Smooth muscle cell of the brain vasculature (primary cell): ENCODE measurements around the gene BAHCC1.

ENCODE experiments used
- DNase-seq: peaks from one replicate; pipeline ENCODE4 v3.0.0-alpha.2; 2012; ENCODE audit warnings: low read depth, low spot score

Gene BAHCC1

DNA sequence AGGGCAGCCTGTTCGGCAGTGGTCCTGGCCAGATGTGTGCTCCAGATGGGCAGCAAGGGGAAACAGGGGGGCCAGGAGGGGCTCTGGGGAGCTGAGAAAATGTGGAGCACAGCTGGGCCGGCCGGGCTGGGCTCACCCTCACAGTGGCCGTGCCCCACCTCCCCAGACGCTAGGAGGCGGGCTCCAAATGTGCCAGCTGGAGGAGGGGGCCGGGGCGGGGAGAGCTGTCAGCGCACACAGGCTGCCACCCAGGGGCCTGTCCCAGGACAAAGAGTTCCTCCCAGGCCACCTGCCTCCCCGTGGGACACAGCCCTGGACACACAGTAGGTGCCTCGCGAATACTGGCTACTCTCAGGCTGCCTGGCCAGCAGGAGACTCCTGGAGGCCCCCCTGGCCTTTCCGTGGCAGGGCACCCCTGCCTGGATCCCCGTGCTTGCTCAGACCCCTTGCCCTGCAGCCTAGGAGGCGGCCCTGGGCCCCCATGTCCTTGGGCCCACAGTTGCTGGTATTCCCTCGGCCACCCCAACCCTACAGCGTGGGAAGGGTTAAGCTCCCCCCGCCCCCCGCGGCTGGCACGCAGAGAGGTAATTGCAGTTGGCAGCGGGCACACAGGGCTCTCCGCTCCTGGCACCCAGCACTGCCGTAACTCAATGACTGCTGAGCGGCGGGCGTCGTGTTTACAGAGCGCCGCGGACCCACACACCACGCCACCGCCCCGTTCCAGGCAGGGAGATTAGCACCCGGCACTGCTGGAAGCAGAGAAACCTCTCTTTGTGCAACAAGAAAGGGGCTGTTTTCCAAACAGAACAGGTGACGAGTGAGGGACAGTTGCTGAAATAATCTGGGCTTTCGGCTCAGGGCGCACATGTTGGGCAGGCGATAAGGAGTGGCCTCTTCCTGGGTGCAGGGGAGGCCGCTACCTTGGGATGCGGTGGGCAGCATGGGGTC, 32.2 kb downstream of the BAHCC1 start:
- no peak for DNase-seq

DNA sequence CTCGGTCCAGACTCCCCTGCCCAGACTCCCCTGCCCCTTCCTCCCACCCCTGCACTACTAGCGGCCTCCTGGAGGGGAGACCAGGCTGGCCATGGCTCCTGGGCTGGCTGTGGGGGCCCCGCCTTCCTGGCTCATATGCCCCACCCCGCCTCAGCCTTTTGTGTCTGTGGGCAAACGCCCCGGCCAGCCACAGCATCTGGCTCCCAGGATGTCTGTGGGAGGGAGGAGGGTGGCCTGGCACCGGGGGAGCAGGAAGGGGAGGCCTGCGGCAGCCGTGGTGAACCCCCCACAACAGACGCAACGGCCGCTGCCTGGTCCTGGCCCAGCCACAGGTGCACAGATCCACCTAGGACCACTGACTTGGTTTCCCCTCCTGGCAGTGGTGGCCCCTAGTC, 32.9 kb downstream of the BAHCC1 start:
- no peak for DNase-seq

DNA sequence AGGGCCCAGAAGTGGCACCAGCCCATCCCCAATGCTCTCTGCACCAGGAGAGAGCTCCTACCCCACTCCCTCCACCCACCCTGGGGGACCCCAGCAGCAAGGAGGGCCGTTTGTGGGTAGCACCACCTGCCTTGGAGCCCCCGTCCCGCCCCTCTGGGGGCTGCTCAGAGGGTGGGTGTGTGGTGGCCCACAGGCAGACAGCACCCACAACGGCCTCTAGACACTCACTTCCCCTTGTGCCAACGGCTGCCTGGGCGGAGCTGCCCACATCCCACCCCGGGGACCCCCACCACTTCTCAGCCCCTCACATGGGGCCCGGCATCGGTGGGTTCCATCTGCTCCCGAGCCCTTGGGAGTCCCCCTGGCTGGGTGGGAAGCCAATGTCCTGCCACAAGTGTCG, 33.3 kb downstream of the BAHCC1 start:
- DNase-seq = no peak

DNA sequence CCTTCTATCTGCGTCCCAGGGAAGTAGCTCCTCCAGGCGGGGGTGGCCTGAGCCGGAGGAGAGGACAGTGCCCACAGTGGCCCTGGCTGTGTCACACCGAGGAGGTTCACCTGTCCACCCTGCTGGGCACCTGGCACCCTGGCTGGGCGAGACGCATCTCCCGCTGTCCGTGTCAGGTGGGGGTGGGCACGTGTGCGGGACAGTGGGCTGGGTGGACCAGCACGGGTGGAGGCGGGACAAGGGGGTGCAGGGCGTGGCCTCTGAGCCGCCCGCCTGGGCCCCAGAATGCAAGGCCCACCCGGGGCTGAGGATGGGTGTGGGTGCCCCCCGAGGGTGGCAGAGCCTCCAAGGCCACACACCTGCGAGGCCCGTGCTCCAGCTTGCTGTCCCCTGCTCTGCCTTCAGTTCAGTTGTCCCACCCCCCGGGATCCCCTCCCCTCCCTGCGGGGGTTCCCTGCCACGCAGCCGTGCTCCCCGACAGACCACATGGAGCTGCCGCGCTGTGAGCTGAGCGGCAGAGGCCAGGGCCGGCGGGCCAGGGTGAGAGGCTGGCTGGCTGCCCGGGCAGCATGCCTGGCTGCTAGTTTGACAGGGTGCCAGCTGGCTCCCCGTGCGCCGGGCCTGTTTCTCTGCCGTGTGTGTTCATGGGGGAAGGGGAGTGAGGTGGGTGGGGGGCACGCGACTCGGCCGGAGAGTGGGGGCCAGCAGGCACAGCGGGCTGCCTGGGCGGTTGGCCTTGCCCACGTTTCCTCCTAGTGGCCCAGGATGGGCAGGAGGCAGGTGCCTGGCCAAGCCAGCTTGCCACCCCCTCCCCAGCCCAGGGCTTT, 33.9 kb downstream of the BAHCC1 start:
- no peak for DNase-seq

DNA sequence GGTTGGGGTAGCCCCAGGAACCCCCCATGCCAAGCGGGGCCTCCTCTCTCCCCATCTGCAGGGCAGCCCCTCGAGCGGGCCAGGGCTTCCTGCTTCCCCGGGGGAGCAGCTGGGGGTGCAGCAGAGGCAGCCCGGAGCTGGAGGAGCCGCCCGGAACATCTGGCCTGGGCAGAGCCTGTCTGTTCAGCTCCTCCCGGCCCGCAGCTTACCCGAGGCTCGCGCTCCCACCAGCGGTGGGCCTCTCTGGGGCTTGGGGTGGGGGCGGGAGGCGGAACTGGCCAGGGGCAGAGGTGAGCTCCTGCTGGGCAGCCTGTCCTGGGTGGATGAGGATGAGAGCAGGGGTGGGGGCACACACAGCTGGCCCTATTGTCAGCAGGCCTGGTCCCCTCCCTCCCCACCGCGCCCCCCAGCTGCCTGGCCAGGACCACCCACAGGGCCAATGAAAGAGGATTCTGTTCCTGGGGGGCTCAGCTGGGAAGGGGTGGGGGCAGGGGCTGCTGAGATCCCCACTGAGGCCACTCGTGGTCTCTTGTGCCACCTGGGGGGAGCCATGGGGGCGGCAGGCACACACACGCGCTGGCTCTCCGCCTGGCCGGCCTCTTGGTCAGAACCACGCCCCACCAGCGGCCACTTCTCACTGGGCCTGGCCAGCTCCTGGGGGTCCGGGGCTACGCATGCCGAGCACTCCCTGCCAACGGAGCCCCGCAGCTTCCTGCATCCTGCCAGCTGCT, 34.7 kb downstream of the BAHCC1 start:
- no peak for DNase-seq

DNA sequence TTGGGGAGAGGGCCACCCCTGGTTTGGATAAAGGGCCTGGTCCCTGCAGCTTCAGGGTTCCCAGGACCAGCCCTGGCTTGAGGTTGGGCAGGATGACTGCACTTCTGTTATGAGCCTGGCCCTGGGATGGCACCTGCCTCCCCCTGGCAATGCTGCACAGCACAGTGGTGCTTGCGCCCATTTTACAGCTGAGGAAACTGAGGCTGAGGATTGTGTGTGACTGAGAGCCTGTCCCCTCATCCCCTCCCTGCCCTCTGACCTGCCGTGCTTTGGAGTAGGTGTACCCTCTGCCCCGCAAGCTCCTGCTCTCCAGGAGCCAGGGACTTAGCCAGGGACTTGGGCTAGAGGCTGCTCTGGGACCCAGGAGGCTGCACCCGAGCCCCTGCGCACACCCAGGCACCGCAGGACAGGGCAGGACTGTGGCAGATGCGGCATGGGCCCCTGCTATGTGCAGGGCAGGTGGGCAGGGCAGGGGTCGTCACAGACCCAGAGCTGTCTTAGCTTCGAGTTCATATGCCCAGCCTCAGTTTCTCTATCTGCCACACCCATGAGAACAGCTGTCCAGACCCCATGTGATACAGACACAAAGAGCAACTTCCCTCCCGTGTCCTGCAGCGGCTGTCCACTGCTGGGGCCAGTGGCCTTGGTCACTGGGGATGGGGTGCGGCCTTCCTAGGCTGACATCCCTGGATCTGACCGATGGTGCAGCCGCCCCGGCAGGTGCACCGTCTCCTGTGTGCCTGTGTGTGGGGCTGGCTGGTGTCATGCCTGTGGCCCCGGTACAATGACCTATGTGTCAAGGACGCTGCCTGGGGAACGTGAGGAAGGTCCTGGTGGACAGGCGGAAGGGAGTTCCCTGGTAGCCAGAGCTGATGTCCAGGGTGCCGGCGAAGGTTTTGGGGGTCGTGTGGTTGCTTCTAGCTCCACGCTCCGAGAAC, 36.6 kb downstream of the BAHCC1 start:
- no peak for DNase-seq

DNA sequence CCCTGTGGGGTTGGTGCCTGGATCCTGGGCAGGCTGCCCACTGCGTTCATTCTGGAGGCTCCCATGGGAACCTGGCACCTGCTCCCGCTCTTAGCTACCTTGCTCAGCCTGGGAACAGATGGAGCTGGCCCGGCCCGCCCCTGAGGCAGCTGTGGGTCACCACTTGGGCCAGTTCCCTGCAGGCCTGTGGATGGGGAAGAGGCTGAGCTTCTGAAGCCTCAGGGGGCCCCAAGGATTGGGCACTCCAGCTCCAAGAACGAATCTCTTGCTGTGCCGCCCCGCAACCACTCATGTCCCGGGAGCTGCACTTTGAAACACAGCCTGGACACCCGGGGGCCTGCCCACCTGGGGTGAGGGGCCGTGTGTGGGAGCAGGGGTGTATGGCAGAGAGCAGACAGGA, 37.7 kb downstream of the BAHCC1 start:
- no peak for DNase-seq

DNA sequence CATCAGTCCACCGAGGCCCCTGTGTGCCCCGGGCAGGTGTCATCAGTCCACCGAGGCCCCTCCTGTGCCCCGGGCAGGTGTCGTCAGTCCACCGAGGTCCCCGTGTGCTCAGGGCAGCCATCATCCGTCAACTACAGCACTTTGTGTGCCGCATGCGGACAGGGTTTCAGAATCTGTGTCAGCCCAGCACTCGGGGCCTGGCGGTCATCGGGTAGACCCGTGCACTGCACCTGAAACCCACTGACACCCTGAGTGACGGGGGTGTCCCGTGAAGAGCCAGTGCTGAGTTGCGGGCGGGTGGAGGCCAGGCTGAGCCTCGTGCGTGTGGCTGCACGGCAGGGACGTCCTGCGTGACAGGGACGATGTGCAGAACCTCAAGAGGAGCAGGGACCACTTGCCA, 38.4 kb downstream of the BAHCC1 start:
- DNase-seq = no peak

DNA sequence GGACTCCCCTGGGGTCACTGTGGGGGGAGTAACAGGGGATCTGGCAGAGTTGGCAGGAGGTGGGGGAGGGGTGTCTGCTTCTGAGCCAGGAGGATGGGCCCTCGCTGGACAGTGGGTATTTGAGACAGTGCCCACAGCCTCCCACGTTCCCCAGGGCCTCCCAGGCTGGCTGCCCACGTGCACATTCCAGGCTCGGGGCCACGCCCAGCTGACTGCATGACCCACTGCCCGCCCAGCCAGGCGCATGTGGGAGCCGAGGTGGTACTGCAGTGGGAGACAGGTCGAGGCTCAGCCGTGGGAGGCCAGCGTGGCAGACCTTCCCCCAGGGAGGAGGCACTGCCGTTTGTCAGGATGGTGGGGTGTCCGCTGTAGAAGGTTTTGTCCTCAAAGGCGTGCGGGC, 38.8 kb downstream of the BAHCC1 start:
- DNase-seq = no peak

DNA sequence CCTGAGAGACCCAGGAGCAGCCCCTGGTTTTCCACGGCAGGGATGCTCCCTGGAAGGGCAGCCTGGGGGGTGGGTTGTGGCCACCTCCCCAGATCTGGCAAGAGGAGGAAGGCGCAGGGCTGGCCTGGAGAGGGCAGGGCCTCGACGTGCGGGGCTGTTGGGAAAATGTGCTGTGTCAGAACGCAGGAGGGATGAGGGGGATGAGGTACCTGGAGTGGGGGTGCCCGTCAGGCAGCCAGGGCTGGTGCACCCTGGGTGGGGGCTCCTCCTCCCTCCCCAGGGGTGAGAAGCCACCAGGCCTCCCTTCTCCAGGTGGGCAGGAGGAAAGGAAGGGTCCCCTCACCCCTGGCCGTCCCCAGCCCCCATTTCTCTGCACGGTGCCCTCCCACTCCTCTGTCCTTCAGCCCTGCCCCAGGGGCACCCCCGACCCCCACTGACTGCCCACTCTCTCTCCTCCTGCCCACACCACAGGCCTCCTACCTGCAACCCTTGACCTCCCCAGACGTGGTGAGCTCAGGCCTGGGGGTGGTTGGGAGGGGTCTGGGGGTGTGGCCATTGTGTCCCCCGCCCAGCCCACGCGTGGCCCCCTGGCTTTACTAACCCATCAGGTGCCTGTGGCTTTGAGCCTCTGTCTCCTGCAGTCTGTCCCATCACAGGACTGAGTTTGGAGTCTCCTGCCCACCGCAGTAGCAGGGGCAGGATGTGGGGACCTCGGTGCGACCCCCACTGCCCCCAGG, 39.6 kb downstream of the BAHCC1 start:
- no peak for DNase-seq

DNA sequence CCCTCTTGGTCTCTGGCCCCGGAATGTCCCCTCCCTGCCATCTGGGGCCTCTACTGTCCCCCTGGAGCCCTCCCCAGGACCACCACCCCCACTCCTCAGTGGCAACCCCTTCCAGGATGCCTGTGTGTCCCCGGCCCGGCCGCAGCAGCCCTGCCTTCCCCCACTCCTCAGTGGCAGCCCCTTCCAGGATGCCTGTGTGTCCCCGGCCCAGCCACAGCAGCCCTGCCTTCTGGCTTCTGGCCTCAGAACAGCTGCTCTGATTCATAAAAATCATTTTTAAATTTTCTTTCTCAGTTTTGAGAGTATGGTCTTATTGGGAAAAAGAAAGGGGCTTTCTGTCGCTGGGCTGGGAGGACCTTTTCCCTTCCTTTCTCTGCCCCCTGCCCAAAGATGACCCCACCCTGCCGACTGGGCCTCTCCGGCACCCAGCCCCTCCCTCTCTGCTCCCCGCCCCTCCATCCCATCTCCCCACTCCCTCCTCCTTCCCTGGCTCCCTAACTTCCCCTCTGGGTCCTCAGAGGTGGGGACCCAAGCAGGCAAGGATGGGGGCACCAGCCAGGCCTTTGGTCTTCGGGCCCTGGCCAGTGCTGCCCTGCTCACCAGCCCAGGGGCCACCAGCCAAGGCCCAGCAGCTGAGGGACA, 40.5 kb downstream of the BAHCC1 start:
- no peak for DNase-seq

DNA sequence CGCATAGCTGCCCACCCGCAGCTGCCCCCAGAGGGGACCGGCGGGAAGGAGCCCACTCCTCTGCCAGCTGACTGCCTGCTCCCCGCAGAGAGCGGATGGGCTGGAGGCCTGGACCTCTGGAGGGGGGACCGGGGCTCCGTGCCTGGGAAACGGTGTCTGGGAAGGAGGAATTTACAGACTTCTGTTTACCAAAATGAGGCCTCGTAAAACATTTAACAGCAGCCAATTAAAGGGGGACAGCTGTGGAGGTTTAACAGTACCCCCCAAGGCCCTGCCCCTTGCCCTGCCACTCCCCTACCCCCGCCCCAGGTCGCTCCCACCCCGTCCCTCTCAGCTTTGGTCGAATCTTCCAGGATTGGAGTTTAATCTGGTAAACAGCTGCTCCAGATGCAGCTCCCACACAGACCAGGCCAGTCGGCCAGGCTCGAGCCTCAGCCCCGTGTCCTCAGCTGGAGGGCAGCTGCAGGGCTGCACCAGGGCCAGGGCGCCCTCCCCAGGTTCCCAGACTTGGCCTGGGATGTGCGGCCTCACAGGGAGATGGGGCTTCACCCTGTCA, 41.1 kb downstream of the BAHCC1 start:
- DNase-seq = no peak

DNA sequence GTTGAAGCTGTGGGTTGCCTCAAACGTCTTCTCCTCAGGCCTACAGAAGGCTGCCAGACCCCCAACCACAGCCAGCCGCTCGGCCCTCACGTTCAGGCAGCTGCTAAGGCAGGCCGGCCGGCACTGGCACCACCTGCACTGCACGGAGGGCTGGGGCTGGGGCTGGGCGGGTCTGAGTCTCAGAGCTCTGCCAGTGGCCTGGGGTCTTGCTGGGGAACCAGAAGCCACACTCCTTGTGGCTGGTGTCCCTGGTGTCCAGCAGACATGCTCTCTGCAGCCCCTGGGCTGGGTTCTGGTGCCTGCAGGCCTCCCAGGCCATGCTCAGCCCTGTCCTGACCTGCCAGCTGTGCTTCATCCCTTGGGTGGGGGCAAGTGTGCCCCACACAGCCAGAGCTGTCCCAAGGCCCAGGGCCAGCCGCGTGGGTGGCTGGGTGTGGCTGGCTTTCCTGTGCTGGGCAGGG, 42.0 kb downstream of the BAHCC1 start:
- no peak for DNase-seq

DNA sequence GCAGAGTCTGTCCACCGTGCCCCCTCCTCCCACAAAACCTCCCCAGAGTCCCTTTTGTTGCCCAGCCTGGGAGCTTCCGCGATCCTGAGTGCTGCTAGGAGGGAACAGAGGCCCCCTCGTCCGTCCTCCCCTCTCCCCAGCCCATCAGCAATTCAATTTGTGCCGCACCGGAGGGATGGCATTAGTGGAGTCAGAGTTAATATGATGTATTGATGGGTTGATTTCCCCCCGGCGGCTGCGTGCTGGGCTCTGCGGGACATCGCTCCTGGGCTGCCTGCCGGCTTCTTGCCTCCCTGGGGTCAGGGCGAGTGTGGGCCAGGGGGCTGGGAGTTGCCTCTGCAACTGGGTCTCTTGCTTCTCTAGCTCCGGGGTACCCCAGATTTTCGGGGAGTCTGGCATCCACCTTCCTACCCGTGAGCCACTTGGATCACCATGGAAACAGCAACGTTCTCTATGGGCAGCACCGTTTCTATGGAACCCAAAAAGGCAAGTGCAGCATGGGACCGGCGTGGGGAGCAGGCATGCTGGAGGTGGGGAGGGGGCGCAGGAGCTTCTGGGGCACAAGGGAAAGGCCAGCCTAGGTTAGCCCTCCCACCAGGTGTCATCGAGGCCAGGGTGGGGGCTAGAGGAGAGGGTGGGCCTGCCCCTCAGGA, 42.9 kb downstream of the BAHCC1 start:
- no peak for DNase-seq

DNA sequence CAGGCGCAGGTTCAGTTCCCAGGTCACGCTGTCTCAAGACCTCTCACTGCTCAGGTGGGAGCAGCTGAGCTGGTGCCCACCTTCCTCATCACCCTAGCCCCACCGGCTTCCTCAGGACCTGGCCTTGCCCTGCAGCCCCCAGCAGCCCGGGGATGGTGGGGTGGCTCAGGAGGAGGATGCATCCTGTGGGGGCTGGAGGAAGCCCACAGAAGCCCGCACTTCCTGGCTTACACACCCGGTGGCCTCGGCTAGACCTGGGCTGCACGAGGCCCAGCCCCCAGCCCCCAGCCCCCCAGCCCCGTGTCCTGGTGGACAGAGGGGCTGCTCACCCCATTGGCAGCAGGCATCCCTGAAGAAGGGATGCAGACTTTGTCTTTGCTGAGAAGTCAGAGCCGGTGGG, 43.4 kb downstream of the BAHCC1 start:
- no peak for DNase-seq

DNA sequence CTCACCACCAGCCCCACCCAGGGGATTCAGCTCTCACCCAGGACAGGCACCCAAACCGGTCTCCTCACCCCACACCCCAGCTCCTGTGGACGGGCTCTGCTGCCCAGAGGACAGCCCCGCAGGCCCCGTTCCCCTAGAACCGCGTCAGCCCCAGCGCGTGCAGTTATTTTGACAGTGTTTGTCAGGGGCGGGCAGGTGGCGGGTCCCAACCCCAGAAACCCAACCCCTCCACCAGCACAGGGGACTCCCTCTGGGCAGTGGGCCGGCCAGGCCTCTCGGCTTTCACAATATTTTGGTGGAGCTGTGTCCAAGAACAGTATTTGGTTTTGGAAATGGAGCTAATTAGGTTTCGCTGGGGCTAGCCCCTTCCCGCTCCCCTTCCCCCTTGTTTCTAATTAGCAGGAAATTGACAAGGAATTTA, 44.8 kb downstream of the BAHCC1 start:
- DNase-seq = no peak

DNA sequence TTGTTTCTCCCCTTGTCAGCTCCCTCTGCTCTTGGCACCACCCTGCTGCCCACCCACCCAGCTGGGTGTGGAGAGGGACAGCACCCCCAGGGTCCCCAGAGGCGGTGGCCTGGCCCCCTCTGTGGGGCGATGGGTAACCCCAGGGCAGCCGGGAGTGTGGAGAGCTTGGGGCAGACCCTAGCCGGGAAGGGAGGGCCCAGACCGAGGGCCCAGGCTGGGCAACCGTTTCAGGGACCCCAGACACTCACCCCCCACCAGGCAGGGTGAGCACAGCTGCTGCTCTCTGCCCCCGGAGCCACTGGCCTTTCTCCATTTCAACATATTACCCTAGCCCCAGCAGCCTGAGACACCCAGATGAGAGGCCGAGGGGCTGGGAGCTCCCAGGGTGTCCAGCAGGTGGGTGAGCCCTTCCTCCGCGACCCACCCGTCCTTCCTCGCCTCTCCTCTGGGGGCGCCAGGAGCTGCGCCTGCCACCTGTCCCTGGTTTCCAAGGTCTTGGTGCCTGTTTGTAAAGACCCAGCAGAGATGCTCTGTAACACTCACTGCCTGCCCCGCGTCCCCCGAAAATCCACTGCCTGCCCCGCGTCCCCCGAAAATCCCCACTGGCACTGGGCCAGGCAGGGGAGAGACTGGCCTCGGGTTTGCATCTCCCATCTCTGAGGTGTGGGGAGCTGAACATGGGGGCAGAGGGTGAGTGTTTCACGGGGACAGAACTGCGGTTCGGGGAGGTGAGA, 45.4 kb downstream of the BAHCC1 start:
- no peak for DNase-seq

DNA sequence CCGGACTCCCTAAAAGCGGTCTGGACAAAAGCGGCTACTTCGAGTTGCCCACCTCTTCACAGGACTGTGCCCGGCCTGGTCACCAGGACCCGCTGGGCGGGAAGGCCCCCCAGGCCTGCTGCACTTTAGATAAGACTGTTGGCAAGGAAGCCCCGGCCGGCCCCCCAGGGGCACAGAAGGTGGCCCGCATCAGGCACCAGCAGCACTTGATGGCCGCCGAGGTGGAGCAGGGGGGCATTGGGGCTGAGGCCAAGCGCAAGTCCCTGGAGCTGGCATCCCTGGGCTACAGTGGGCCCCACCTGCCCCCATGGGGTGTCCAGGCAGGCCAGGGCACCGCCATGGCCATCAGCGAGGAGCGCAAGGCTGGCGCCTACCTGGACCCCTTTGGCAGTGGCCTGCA, 47.5 kb downstream of the BAHCC1 start:
- no peak for DNase-seq
